Left lobe of liver (tissue), 2 donors: ENCODE results near the gene ENO2. TPM values are rescaled to one million over a fixed set of nuclear protein-coding genes. Genes with fewer than 3 reads are reported as not detected.
A peak's percentile ranks its signal among the peaks of the same experiment; 100 is the strongest.

ENCODE experiments used
- ATAC-seq: fragments of 200-7000 bp; cut with Tn5 transposase; one replicate; pipeline ENCODE4 v1.9.1; 2020; ENCODE audit warnings: mild to moderate bottlenecking, moderate library complexity
- DNase-seq: peaks from one replicate; pipeline ENCODE4 v3.0.0-alpha.2; 2020; ENCODE audit warnings: low spot score
- total RNA-seq: library from RNA; stranded (reverse); gene quantifications from one replicate; pipeline ENCODE4 v1.2.1, GENCODE V29; 2021
- donor health status: DM: no; HTN: no; CAD: no; lungs with moderate emphysema.
- donor health status: DM: no; HTN: yes; CAD: no.

The ENO2 gene
- total RNA-seq, 1 donor from 2014 or later = 3.6 TPM

GRCh38 chr12:6909421-6910145 is 4.8 kb upstream of the ENO2 start:
- ATAC-seq = no peak

GRCh38 chr12:6912164-6912935 is 2.0 kb upstream of the ENO2 start:
- ATAC-seq = no peak
- no peak for DNase-seq

More at GRCh38 chr12:6909421-6910145, 4.8 kb upstream of the ENO2 start:
- DNase-seq = no peak

- ATAC-seq = peak; percentile 10
- DNase-seq = no peak
Observed at GRCh38 chr12:6914947-6915788, 788 bp downstream of the ENO2 start.

- ATAC-seq = no peak
- no peak for DNase-seq
Observed at GRCh38 chr12:6915789-6916285, 1.5 kb downstream of the ENO2 start.

- no peak for DNase-seq
- no peak for ATAC-seq
Observed at GRCh38 chr12:6916426-6917200, 2.2 kb downstream of the ENO2 start.

- no peak for ATAC-seq
- DNase-seq = no peak
Observed at GRCh38 chr12:6917491-6918231, 3.3 kb downstream of the ENO2 start.

- DNase-seq (no peak), ATAC-seq (no peak)
Observed at GRCh38 chr12:6919588-6919987, 5.2 kb downstream of the ENO2 start.

- ATAC-seq = no peak
- DNase-seq = no peak
Observed at GRCh38 chr12:6921539-6921938, 7.2 kb downstream of the ENO2 start.

GRCh38 chr12:6921996-6922946 is 7.9 kb downstream of the ENO2 start:
- DNase-seq (no peak), ATAC-seq (no peak)

GRCh38 chr12:6923003-6923732 is 8.8 kb downstream of the ENO2 start:
- no peak for DNase-seq
- no peak for ATAC-seq

GRCh38 chr12:6923851-6924250 is 9.5 kb downstream of the ENO2 start:
- ATAC-seq (no peak), DNase-seq (no peak)

- DNase-seq = no peak
- no peak for ATAC-seq
Observed at GRCh38 chr12:6925239-6925539, 10.8 kb downstream of the ENO2 start.

GRCh38 chr12:6925540-6926279 is 11.3 kb downstream of the ENO2 start:
- DNase-seq (peak; percentile 85), ATAC-seq (peak; percentile 73)

GRCh38 chr12:6927379-6928021 is 13.1 kb downstream of the ENO2 start, which contains the start of gene ATN1:
Gene ATN1 (plus strand): TSS chr12:6927959. CDS start chr12:6934002, 6,043 bp downstream.
- peak; percentile 73 for DNase-seq
- ATAC-seq = peak; percentile 56

GRCh38 chr12:6928022-6928702 is 13.8 kb downstream of the ENO2 start:
- no peak for DNase-seq
- ATAC-seq = peak; percentile 5
